Measurements from ENCODE around the gene GTF3C5.
"Not testable (repeated sequence)": the region's sequence is repeated elsewhere in the genome, so short reads cannot be mapped to it uniquely, and the experiment has no call there.

- not testable (repeated sequence) for TF ChIP-seq GATA2, GATA3 (IDR thresholded peaks at IDR 0.05; ENCODE audit: low read depth, low read length)
Observed at GRCh38 chr9:133061764-133062145, 31.0 kb downstream of the GTF3C5 start, which contains the start of gene CEL.

All from SH-SY5Y (cell line).